ENCODE data around the gene KLHL12. TPM values are rescaled to one million over a fixed set of nuclear protein-coding genes. Genes with fewer than 3 reads are reported as not detected.

Gene KLHL12
- total RNA-seq, 1 donor = 23.2 TPM

DNA sequence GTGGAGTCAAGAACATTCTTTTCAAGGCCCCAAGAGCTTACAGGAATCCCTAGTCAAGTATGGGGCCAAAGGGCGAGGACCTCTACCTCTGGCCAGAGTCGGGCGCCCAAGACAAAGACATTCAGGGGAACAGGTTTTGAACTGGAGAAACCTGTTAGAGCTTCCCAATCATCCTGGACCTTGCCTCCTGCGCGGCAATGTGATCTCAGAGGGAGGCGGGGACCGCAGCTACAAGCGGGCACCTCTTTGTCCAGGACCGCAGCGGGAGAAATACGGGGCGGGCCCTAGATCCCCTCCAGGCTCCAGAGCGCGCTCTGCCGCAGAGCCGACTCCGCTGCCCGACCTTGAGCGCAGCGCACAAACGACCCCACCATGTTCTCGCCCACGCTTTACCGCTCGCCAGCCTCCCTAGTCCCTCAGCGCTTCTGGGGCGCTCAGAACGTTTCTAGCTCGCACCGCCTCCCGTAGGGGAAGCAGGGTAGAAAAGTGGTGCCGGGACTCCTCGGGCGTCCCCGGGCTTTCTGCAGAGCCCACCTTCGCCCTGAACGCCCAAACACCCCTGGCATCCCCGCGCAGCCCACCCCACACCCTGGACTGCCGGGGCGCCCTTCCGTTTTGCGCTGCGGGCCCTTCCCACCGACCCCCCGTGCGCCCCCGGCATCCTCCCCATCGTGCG is 66.2 kb downstream of the KLHL12 start:
- Histone ChIP-seq H3K9me3 (ENCODE audit: low read depth, low read length) (no peaks in the 10 kb centered on the region), H3K27ac (ENCODE audit: low read depth, low read length) (no peak overlapping the region), H3K27me3 (ENCODE audit: insufficient read depth, low read length) (no peaks in the 10 kb centered on the region), H3K4me1 (ENCODE audit: insufficient read depth, low read length) (peaks cover 8% of the 10 kb centered on the region), H2AFZ (ENCODE audit: low read length) (peak overlapping the region; percentile 93), H3K4me2 (ENCODE audit: insufficient read depth, low read length) (peak overlapping the region; percentile 99), H3K36me3 (ENCODE audit: insufficient read depth, low read length) (no peaks in the 10 kb centered on the region), H3K79me2 (ENCODE audit: insufficient read depth, low read length) (no peaks in the 10 kb centered on the region), H4K20me1 (ENCODE audit: insufficient read depth, low read length) (no peaks in the 10 kb centered on the region), H3K4me3 (ENCODE audit: insufficient read depth, low read length) (peak overlapping the region; percentile 83)
- no peak for DNase-seq (ENCODE audit: insufficient read length, low spot score, missing footprints)
- TF ChIP-seq, protein P1, sequence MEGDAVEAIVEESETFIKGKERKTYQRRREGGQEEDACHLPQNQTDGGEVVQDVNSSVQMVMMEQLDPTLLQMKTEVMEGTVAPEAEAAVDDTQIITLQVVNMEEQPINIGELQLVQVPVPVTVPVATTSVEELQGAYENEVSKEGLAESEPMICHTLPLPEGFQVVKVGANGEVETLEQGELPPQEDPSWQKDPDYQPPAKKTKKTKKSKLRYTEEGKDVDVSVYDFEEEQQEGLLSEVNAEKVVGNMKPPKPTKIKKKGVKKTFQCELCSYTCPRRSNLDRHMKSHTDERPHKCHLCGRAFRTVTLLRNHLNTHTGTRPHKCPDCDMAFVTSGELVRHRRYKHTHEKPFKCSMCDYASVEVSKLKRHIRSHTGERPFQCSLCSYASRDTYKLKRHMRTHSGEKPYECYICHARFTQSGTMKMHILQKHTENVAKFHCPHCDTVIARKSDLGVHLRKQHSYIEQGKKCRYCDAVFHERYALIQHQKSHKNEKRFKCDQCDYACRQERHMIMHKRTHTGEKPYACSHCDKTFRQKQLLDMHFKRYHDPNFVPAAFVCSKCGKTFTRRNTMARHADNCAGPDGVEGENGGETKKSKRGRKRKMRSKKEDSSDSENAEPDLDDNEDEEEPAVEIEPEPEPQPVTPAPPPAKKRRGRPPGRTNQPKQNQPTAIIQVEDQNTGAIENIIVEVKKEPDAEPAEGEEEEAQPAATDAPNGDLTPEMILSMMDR (IDR thresholded peaks at IDR 0.05; ENCODE audit: extremely low read depth, low read depth, low read length) = no peak

- Histone ChIP-seq H2AFZ (ENCODE audit: low read length) (no peak overlapping the region), H3K4me2 (ENCODE audit: insufficient read depth, low read length) (no peak overlapping the region), H3K36me3 (ENCODE audit: insufficient read depth, low read length) (no peaks in the 10 kb centered on the region), H3K27me3 (ENCODE audit: insufficient read depth, low read length) (no peaks in the 10 kb centered on the region), H4K20me1 (ENCODE audit: insufficient read depth, low read length) (no peaks in the 10 kb centered on the region), H3K9me3 (ENCODE audit: low read depth, low read length) (no peaks in the 10 kb centered on the region), H3K4me3 (ENCODE audit: insufficient read depth, low read length) (no peak overlapping the region), H3K4me1 (ENCODE audit: insufficient read depth, low read length) (peaks cover 8% of the 10 kb centered on the region), H3K27ac (ENCODE audit: low read depth, low read length) (no peak overlapping the region), H3K79me2 (ENCODE audit: insufficient read depth, low read length) (no peaks in the 10 kb centered on the region)
- TF ChIP-seq, protein P1 (IDR thresholded peaks at IDR 0.05; ENCODE audit: extremely low read depth, low read depth, low read length) = no peak
- DNase-seq (ENCODE audit: insufficient read length, low spot score, missing footprints) = no peak
These were observed 68.1 kb downstream of the KLHL12 start for GRCh38 chr1:202858789-202859414.

GRCh38 chr1:202858331-202858730 is 68.7 kb downstream of the KLHL12 start:
- Histone ChIP-seq H3K27ac (ENCODE audit: low read depth, low read length) (no peak overlapping the region), H3K4me2 (ENCODE audit: insufficient read depth, low read length) (no peak overlapping the region), H3K36me3 (ENCODE audit: insufficient read depth, low read length) (no peaks in the 10 kb centered on the region), H3K9me3 (ENCODE audit: low read depth, low read length) (no peaks in the 10 kb centered on the region), H3K4me1 (ENCODE audit: insufficient read depth, low read length) (peaks cover 8% of the 10 kb centered on the region), H3K27me3 (ENCODE audit: insufficient read depth, low read length) (no peaks in the 10 kb centered on the region), H3K4me3 (ENCODE audit: insufficient read depth, low read length) (no peak overlapping the region), H3K79me2 (ENCODE audit: insufficient read depth, low read length) (no peaks in the 10 kb centered on the region), H2AFZ (ENCODE audit: low read length) (no peak overlapping the region), H4K20me1 (ENCODE audit: insufficient read depth, low read length) (no peaks in the 10 kb centered on the region)
- TF ChIP-seq, protein P1 (IDR thresholded peaks at IDR 0.05; ENCODE audit: extremely low read depth, low read depth, low read length) = no peak
- DNase-seq (ENCODE audit: insufficient read length, low spot score, missing footprints) = no peak

- Histone ChIP-seq H3K4me2 (ENCODE audit: insufficient read depth, low read length) (no peak overlapping the region), H3K27me3 (ENCODE audit: insufficient read depth, low read length) (no peaks in the 10 kb centered on the region), H3K4me1 (ENCODE audit: insufficient read depth, low read length) (peaks cover 8% of the 10 kb centered on the region), H3K27ac (ENCODE audit: low read depth, low read length) (no peak overlapping the region), H4K20me1 (ENCODE audit: insufficient read depth, low read length) (no peaks in the 10 kb centered on the region), H3K4me3 (ENCODE audit: insufficient read depth, low read length) (no peak overlapping the region), H3K36me3 (ENCODE audit: insufficient read depth, low read length) (no peaks in the 10 kb centered on the region), H2AFZ (ENCODE audit: low read length) (no peak overlapping the region), H3K79me2 (ENCODE audit: insufficient read depth, low read length) (no peaks in the 10 kb centered on the region), H3K9me3 (ENCODE audit: low read depth, low read length) (no peaks in the 10 kb centered on the region)
- TF ChIP-seq, protein P1 (IDR thresholded peaks at IDR 0.05; ENCODE audit: extremely low read depth, low read depth, low read length) = no peak
- no peak for DNase-seq (ENCODE audit: insufficient read length, low spot score, missing footprints)
These were observed 69.9 kb downstream of the KLHL12 start for GRCh38 chr1:202857136-202857610.
